ENCODE measurements around the gene TMEM117. TPM values are rescaled to one million over a fixed set of nuclear protein-coding genes. Genes with fewer than 3 reads are reported as not detected.

Gene TMEM117
- total RNA-seq, 2 experiments from 2014 or later, result 1.4 TPM

GRCh38 chr12:44331269-44331668, 495.4 kb downstream of the TMEM117 start:
- POLR2A ChIA-PET, result no interaction called here
- Mint-ChIP-seq H3K4me3 (no peak overlapping the region), H3K4me1 (no peaks in the 10 kb centered on the region), H3K9me3 (ENCODE audit: low read depth) (peaks cover 6% of the 10 kb centered on the region), H3K27ac (no peak overlapping the region), H3K27me3 (no peaks in the 10 kb centered on the region), H3K36me3 (ENCODE audit: low read depth) (peaks cover 3% of the 10 kb centered on the region)
- intact Hi-C loops (cut with DNase I, micrococcal nuclease), result no loop called here
- CTCF ChIA-PET, result no interaction called here
- DNase-seq (no peak), ATAC-seq (no peak)

GRCh38 chr12:44334347-44334746, 498.5 kb downstream of the TMEM117 start:
- ChIA-PET CTCF (no interaction called here), POLR2A (no interaction called here)
- no peak for ATAC-seq
- intact Hi-C loops (cut with DNase I, micrococcal nuclease), result no loop called here
- DNase-seq, result no peak
- Mint-ChIP-seq H3K36me3 (ENCODE audit: low read depth) (peaks cover 3% of the 10 kb centered on the region), H3K4me1 (no peaks in the 10 kb centered on the region), H3K27me3 (no peaks in the 10 kb centered on the region), H3K27ac (no peak overlapping the region), H3K4me3 (no peak overlapping the region), H3K9me3 (ENCODE audit: low read depth) (peaks cover 6% of the 10 kb centered on the region)

DNA sequence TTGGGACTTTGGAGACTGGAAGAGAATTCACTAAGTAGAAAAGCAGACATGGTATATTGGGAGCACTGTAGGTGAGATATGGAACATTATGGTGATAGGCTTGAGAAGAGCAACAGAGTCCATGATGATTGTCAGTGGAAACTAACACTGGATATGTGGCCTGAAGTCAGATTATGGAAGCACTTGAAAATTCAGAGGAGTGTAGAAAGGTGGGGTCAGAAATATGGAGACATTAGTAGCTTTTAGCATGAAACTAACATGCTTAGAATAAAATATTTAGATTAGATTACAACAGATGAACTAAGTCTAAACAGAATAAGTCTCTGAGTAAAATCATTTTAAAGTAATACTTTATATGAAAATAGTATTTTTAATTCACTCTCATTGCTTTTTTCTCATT, 499.1 kb downstream of the TMEM117 start:
- ATAC-seq (no peak), DNase-seq (no peak)
- no peaks in the 10 kb centered on the region for H3K4me1 Mint-ChIP-seq
- no peaks in the 10 kb centered on the region for H3K27me3 Mint-ChIP-seq
- no peak overlapping the region for H3K27ac Mint-ChIP-seq
- peaks cover 3% of the 10 kb centered on the region for H3K36me3 Mint-ChIP-seq (ENCODE audit: low read depth)
- ChIA-PET CTCF (interaction anchor here (0.6 kb wide), 1 partner anchor 320 kb away, joined by 3 read pairs; no protein-coding TSS in a partner anchor), POLR2A (no interaction called here)
- peaks cover 6% of the 10 kb centered on the region for H3K9me3 Mint-ChIP-seq (ENCODE audit: low read depth)
- no peak overlapping the region for H3K4me3 Mint-ChIP-seq
- intact Hi-C loops (cut with DNase I, micrococcal nuclease), result no loop called here

GRCh38 chr12:44336577-44336976, 500.7 kb downstream of the TMEM117 start:
- H3K27ac Mint-ChIP-seq, result no peak overlapping the region
- peaks cover 3% of the 10 kb centered on the region for H3K36me3 Mint-ChIP-seq (ENCODE audit: low read depth)
- ChIA-PET POLR2A (no interaction called here), CTCF (interaction anchor here (1.4 kb wide), 1 partner anchor 13 kb away, joined by 3 read pairs; no protein-coding TSS in a partner anchor)
- H3K27me3 Mint-ChIP-seq, result no peaks in the 10 kb centered on the region
- H3K9me3 Mint-ChIP-seq (ENCODE audit: low read depth), result peaks cover 6% of the 10 kb centered on the region
- no peaks in the 10 kb centered on the region for H3K4me1 Mint-ChIP-seq
- DNase-seq, result no peak
- intact Hi-C loops (cut with DNase I, micrococcal nuclease), result no loop called here
- H3K4me3 Mint-ChIP-seq, result no peak overlapping the region
- ATAC-seq, result no peak

DNA sequence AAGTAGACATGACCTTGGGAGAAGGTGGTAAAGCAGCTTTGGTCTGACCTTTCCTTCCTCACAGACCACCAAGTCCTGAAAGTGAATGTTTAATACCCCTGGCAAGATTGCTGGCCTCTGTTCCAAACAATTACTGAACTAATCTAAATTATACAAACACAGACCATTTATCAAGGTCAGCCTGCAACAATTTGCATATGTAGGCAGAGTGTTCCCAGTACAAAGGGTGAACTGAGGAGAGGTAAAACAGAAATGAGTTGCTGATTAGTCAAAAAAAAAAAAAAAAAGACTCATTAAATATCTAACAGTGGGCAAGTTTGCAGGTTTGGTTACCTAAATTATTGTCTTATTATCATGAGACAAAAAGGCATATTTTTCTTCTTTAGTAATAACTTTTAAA, 506.5 kb downstream of the TMEM117 start:
- ATAC-seq (no peak), DNase-seq (no peak)
- no peaks in the 10 kb centered on the region for H3K36me3 Mint-ChIP-seq (ENCODE audit: low read depth)
- ChIA-PET CTCF (no interaction called here), POLR2A (no interaction called here)
- no peak overlapping the region for H3K4me3 Mint-ChIP-seq
- intact Hi-C loops (cut with DNase I, micrococcal nuclease), result no loop called here
- no peaks in the 10 kb centered on the region for H3K4me1 Mint-ChIP-seq
- no peak overlapping the region for H3K27ac Mint-ChIP-seq
- H3K9me3 Mint-ChIP-seq (ENCODE audit: low read depth), result no peaks in the 10 kb centered on the region
- H3K27me3 Mint-ChIP-seq, result no peaks in the 10 kb centered on the region

DNA sequence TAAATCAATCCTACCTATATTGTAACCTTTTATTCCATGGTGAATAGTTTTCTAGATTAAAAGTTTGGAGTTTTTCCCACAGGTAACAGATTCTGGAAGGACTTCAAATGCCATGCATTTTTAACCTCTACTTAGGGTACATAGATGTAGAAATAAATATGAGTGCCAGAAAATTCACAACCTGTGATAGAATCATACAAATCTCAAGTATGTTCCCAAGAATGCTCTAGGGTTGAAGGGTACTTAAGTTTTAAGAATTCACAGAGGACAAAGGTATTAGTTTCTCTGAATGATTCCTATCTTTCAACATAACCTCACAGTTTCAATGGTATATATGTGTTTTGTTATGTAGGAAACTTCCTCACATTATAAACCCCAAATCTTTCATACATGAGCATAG, 511.3 kb downstream of the TMEM117 start:
- Mint-ChIP-seq H3K27me3 (no peaks in the 10 kb centered on the region), H3K4me1 (no peaks in the 10 kb centered on the region), H3K27ac (no peak overlapping the region), H3K36me3 (ENCODE audit: low read depth) (no peaks in the 10 kb centered on the region), H3K9me3 (ENCODE audit: low read depth) (no peaks in the 10 kb centered on the region), H3K4me3 (no peak overlapping the region)
- DNase-seq, result no peak
- ChIA-PET POLR2A (no interaction called here), CTCF (no interaction called here)
- ATAC-seq, result no peak
- intact Hi-C loops (cut with DNase I, micrococcal nuclease), result loop anchor here in 1 of 2 experiments (5.0 kb wide), 1 partner anchor 80 kb away; no protein-coding TSS in a partner anchor

DNA sequence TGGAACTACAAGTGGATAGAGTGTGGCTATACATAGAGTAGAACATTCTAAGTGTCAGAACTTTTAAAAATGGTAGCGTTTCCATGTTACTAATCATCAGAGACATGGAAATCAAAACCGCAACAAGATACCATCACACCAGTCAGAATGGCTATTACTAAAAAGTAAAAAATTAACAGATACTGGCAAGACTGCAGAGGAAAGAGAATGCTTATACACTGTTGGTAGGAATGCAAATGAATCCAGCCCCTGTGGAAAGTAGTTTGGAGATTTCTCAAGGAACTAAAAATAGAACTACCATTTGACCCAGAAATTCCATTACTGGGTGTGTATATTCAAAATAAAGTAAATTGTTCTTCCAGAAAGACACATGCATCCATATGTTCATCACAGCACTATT, 521.6 kb downstream of the TMEM117 start:
- no peak overlapping the region for H3K4me3 Mint-ChIP-seq
- intact Hi-C loops (cut with DNase I, micrococcal nuclease), result no loop called here
- CTCF ChIA-PET, result no interaction called here

DNA sequence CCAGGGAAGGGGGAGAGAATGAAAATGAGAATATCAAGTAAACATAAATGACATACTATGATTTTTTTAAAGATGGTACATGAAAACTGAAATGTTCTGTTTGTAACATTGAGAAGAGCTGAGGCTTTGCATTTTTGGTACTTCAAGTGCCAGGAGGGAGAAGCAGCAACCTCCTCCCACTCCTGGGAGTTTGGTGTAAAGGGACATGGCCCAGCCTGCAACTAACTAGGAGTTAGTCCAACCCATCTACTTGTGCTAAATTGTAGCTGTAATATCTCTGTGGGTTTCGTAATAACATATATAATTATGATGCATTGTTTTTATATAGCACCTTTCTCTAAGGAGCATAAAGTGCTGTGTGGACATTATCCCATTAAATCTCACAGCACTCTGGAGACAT, 522.8 kb downstream of the TMEM117 start:
- CTCF ChIA-PET, result no interaction called here
- ATAC-seq (no peak), DNase-seq (no peak)
- Mint-ChIP-seq H3K4me1 (no peaks in the 10 kb centered on the region), H3K4me3 (no peak overlapping the region), H3K36me3 (ENCODE audit: low read depth) (no peaks in the 10 kb centered on the region), H3K27me3 (no peaks in the 10 kb centered on the region), H3K27ac (no peak overlapping the region), H3K9me3 (ENCODE audit: low read depth) (no peaks in the 10 kb centered on the region)
- intact Hi-C loops (cut with DNase I, micrococcal nuclease), result no loop called here
- POLR2A ChIA-PET, result no interaction called here

More for the DNA sequence above, 521.6 kb downstream of the TMEM117 start:
- ATAC-seq, result no peak
- Mint-ChIP-seq H3K27me3 (no peaks in the 10 kb centered on the region), H3K27ac (no peak overlapping the region), H3K9me3 (ENCODE audit: low read depth) (no peaks in the 10 kb centered on the region), H3K36me3 (ENCODE audit: low read depth) (no peaks in the 10 kb centered on the region), H3K4me1 (no peaks in the 10 kb centered on the region)
- no peak for DNase-seq
- POLR2A ChIA-PET, result no interaction called here

GRCh38 chr12:44362947-44363346, 527.1 kb downstream of the TMEM117 start:
- no peak for DNase-seq
- H3K27ac Mint-ChIP-seq, result no peak overlapping the region
- H3K4me1 Mint-ChIP-seq, result no peaks in the 10 kb centered on the region
- intact Hi-C loops (cut with DNase I, micrococcal nuclease), result no loop called here
- no peaks in the 10 kb centered on the region for H3K9me3 Mint-ChIP-seq (ENCODE audit: low read depth)
- ChIA-PET CTCF (interaction anchor here (1.1 kb wide), 1 partner anchor 23 kb away, joined by 3 read pairs; no protein-coding TSS in a partner anchor), POLR2A (no interaction called here)
- no peaks in the 10 kb centered on the region for H3K27me3 Mint-ChIP-seq
- H3K36me3 Mint-ChIP-seq (ENCODE audit: low read depth), result no peaks in the 10 kb centered on the region
- ATAC-seq, result no peak
- no peak overlapping the region for H3K4me3 Mint-ChIP-seq

- Mint-ChIP-seq H3K36me3 (ENCODE audit: low read depth) (no peaks in the 10 kb centered on the region), H3K4me3 (no peak overlapping the region), H3K27ac (no peak overlapping the region), H3K27me3 (no peaks in the 10 kb centered on the region), H3K9me3 (ENCODE audit: low read depth) (no peaks in the 10 kb centered on the region), H3K4me1 (no peaks in the 10 kb centered on the region)
- CTCF ChIA-PET, result no interaction called here
- POLR2A ChIA-PET, result no interaction called here
- DNase-seq (no peak), ATAC-seq (no peak)
- intact Hi-C loops (cut with DNase I, micrococcal nuclease), result no loop called here
These were observed 531.3 kb downstream of the TMEM117 start for GRCh38 chr12:44367136-44367535.

GRCh38 chr12:44367916-44368315, 532.0 kb downstream of the TMEM117 start:
- intact Hi-C loops (cut with DNase I, micrococcal nuclease), result no loop called here
- DNase-seq (no peak), ATAC-seq (no peak)
- ChIA-PET POLR2A (no interaction called here), CTCF (no interaction called here)
- Mint-ChIP-seq H3K27ac (no peak overlapping the region), H3K9me3 (ENCODE audit: low read depth) (no peaks in the 10 kb centered on the region), H3K4me3 (no peak overlapping the region), H3K27me3 (no peaks in the 10 kb centered on the region), H3K4me1 (no peaks in the 10 kb centered on the region), H3K36me3 (ENCODE audit: low read depth) (no peaks in the 10 kb centered on the region)

- intact Hi-C loops (cut with DNase I, micrococcal nuclease), result no loop called here
- H3K9me3 Mint-ChIP-seq (ENCODE audit: low read depth), result no peaks in the 10 kb centered on the region
- no peak for ATAC-seq
- H3K4me1 Mint-ChIP-seq, result no peaks in the 10 kb centered on the region
- H3K27ac Mint-ChIP-seq, result no peak overlapping the region
- ChIA-PET POLR2A (no interaction called here), CTCF (no interaction called here)
- DNase-seq, result no peak
- no peak overlapping the region for H3K4me3 Mint-ChIP-seq
- no peaks in the 10 kb centered on the region for H3K27me3 Mint-ChIP-seq
- H3K36me3 Mint-ChIP-seq (ENCODE audit: low read depth), result no peaks in the 10 kb centered on the region
These were observed 534.1 kb downstream of the TMEM117 start for GRCh38 chr12:44369998-44370397.

DNA sequence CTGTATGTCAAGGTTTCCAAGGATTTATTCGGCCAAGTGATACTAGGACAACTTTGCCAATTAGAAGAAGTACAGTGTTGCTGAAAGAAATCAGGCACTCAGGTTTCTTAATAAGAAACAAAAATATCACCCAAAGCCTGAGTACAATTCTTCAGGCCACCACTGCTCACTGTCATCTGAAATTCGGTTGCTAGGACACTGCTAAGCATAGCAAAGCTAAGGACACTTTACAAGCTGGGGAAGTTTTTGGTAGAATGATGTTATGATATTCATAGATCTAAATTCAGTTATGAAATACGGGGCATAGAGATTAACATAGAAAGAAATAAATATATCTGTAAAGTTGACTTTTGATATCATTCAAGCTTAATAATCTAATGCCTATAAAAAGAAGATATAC, 535.1 kb downstream of the TMEM117 start:
- Mint-ChIP-seq H3K4me1 (no peaks in the 10 kb centered on the region), H3K27me3 (no peaks in the 10 kb centered on the region), H3K9me3 (ENCODE audit: low read depth) (no peaks in the 10 kb centered on the region), H3K27ac (no peak overlapping the region), H3K4me3 (no peak overlapping the region), H3K36me3 (ENCODE audit: low read depth) (no peaks in the 10 kb centered on the region)
- DNase-seq (no peak), ATAC-seq (no peak)
- intact Hi-C loops (cut with DNase I, micrococcal nuclease), result no loop called here
- ChIA-PET CTCF (no interaction called here), POLR2A (no interaction called here)

Data from activated CD4-positive, alpha-beta T cell treated with anti-CD3 and anti-CD28 coated beads for 36 hours (primary cell).